Stimulated activated CD4-positive, alpha-beta T cell treated with anti-CD3 and anti-CD28 coated beads, Interleukin-4, amount 100 ng/mL, for 48 hours (primary cell): ENCODE measurements around the gene PPP2R2C.

Experiments
- DNase-seq, 2 donors: peaks; one replicate each; pipeline ENCODE4 v3.0.0-alpha.2; 2020; ENCODE audit warnings: low read depth in 2 of 2

PPP2R2C gene

DNA sequence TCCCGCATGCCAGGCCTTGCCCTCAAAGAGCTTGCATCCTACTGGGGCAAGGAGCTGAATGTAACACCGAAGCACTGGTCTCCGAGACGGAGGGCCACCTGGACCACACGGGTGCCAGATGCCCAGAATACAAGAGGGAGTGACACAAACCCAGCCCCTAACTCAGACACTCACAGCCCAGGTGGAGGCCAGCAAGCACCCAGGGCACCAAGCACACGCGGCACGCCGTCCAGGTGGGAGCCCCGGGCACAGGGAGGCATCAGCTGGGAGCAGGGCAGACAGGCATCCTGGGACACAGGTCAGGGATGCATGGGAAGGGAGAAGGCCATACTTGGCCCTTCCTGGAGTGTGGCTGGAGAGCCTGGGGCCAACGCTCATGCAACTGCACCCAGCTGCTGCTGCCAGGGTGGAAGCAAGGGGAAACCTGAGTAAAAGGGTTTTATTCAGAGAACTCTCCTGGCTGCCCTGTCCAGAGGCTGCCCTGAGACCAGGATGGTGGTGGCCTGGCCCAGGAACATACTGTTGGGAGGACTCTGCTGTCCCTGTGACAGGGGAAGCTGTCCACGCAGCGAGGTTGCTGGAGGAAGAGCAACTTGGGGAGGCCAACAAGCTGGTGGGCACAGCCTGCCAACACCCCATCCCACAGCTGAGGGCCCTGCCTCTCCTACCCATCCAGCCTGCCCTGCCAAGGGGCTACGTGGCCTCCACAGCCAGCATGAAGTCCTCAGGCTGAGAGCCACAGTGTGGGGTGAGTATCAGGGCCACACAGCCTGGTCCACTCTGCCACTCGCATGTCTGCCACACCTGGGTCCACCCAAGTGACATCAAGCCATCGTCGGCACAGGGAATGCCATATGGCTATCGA lies 22.2 kb upstream of the PPP2R2C start:
- no peak for DNase-seq

DNA sequence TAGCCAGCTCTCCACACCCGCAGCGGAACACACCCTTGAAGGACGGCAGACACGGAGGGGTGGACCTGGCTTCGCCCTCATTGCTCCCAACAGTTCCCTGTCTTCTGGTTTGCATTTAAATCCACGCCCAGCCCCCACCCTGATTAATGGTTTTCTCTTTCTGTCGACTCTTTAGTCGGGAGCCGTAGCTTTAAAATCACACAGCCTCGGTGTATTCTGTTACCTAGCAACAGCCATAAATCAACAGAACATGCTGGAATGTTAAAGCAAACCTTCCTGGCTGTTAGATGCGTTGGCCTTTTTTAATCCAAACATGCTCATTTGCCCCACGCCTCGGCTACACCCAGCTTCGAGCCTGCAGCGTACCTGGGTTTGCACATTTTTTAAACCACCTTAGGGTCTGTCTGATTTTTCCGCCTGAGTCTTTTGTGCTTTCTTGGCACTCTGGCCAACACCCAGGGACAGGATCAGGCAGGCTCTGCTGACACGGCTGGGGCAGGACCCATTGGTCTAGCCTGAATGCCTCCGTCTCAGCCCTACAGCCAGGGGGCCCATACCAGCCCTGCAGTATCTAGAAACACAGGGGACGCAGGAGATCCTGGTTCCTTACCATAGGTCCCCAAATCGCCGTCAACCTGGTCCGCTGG lies 21.4 kb upstream of the PPP2R2C start:
- DNase-seq, result no peak

DNA sequence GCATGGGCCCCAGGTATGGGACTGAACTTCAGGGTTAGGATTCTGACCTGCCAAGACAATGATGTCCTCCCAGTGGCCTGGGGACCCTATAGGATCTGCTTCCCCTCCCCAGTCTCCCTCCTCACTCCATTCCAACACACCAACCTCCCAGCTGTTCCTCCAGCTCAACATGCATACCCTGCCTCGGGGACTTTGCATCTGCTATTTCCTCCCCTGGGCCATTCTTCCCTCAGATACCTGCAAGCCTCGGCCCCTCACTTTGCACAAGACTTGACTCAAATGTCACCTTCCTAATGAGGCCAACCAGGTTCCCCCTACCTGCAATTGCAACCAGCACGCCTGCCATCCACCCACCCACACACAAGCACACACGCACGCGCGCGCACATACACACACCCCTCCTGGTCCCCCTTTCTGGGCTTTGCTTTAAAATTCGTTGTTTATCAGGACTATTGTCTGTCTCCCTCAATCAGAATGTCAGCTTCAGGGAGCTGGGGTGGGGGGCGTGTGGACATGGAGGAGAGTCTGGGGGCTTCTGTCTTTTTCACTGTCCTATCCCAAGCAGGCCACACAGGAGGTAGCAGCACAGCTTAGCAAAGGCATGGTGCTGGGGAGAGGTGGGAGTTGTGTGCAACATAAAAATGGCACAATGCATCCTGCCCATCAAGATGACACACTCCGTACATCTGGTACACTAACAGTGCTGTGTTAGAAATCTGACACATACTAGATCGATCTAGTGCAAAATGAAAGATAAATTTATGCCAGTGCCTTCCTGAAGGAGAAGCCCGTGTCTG lies 20.6 kb upstream of the PPP2R2C start:
- no peak for DNase-seq

DNA sequence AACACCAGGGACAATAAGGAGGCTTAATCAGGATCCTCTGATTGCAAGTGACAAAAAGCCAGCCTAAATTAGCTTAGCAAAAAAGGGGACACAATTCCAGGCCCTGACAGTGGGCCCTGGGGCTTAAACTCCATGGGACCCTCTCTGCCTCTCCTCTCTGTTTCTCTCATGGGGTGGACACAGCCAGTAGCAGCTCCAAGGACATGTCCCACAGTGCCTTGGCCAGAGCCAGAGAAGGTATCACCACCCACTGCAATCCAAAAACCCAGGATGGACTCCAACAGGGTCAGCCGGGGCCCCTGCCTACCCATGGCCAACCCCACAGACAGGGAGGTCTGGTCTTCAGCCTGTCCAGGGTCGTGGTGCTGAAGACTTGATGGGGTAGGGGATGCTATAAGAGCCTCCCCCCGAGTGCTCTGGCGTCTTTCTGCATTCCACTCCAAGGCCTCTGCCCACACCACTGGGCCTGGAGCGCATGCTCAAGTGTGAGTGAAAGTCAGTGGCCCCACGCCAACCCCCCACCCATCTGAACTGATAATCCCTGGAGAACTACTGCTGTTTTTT lies 19.7 kb upstream of the PPP2R2C start:
- DNase-seq, result no peak

DNA sequence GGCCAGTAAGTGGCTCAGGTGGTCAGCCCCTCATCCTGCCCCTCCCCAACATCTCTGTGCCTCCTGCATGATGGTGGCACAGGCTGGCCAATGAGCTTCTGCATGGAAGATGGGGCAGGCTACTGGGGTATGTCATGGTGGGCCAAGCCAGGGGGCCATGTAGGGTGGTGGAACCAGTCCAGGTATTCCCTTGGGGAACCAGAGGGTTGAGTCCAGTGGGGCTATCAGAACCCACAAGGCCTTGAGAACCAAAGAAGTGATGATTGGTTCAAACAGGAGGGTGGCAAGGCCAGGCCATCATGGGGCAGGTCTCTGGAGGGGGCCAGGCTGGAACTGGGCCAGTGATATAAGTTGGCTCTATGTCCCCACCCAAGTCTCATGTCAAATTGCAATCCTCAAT lies 18.8 kb upstream of the PPP2R2C start:
- no peak for DNase-seq

DNA sequence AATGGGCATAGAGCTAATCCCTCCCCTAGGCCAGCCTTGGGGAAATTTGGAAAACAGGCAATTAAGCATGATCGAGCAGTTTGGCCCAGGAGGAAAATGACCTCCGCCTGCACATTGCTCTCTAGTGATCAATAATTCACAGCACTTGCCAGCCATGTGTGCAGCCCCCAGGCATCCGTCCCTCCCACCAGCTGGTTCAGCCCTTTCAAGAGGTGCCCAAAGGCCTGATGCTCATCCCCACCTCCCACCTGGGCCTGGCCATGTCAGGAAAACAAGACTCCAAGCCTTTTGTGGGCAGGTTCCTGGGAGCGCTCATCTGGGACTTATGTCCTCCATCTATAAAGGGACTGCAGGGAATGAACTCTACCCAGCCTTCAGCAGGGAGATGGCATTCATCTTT lies 17.5 kb upstream of the PPP2R2C start:
- no peak for DNase-seq

DNA sequence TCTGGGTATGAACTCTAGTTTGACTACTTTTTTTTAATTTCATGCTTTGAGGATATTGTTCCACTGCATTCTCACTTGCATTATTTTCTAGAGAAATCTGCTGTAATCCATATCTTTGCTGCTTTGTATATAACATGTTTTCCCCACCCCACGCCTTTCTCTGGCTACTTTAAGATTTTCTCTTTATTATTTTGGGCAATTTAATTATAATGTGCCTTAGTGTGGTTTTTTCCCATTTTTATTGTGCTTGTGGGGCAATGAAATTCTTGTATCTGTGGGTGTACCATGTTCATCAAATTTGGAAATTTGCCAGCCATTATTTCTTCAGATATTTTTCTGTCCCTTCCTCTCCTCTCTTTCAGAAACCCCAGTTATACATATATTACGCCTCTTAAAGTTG lies 15.1 kb upstream of the PPP2R2C start:
- DNase-seq, result no peak

DNA sequence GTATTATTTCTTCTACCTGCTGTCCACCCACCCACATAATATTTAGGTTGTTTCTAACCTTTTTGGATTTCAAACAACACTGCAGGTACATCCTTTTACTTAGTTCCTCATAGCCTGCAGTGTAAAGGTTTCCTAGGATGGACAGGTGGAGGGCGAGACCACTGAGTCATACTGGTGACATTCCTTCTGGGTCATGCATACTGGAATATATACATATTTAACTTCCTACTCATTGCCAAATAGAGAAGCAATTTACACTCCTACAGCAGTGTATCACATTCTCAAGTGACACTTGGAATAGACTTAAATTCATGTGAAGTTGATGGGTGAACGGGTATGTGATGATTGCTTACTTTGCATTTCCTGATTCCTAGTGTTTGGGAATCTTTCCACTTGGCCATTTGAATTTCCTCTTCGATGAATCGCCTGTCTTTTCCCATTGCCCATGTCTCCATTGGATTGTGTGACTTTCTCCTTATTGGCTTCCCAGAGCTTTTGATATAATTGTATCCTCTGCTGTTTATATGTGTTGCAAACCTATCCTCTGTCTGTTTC lies 8.2 kb upstream of the PPP2R2C start:
- DNase-seq, result no peak

DNA sequence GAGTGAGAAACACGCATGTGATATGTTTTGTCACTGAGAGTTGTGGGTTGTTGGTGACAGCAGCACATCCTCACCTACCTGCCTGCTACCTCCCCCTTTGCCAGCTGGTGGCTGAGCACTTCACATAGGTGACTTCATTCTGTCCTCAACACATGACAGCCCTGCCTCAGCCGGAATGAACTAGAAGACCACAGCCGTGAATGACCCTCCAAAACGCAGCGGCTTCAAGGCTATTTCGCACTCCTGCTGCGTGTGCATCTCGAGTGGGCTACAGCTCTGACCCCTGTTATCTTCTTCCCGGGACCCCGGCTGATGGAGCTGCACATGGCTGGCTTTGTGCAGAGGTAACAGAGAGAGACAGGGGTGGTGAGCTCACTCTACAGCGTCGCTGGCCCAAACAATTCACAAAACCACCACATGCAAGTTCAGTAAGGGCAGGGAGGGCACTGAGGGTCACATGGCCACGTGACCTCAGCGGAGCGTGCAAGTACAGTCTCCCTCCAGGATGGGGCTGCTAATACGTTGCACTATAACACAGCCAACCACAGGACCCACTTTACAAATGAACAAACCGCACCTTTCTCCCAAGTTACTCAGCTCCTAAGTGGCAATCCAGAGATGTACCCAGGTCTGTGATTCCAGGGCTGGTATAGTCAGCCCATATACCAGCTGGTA lies 6.3 kb upstream of the PPP2R2C start:
- no peak for DNase-seq

DNA sequence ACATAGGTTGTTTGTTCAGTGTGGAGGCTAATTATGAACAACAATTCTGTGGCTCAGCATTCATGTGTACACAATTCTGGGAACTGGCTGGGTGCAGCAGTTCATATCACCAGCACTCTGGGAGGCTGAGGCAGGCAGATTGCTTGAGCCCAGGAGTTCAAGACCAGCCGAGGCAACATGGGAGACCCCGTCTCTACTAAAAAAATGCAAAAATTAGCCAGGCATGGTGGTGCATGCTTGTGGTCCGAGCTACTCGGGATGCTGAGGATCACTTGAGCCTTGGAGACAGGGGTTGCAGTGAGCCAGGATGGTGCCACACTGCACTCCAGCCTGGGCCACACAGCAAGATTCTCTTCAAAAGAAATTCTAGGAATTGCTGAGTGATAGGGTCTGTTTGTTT lies 4.5 kb upstream of the PPP2R2C start:
- no peak for DNase-seq

DNA sequence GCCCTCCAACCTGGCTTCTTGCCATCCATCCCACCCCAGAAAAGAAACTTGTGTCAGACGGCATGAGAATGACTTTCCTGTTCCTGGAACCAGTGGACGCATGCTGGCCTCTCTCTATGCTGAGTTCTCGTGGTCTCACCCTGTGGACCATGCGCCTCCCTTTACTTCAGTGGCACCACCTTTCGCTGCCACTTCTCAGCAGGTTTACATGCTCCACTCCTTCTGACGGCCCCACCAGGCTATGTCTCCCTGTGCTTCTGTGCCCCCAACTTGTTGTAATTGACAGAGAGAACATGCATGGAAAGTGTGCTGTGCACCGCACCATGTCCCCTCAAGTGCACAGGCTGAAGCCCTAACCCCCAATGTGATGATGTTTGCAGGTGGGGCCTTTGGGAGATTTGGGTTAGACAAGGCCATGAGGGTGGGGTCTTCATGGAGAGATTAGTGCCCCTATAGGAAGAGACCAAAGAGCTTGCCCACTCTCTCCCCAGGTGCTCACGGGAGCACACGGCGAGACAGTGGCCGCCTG lies 3.1 kb upstream of the PPP2R2C start:
- DNase-seq, result no peak

DNA sequence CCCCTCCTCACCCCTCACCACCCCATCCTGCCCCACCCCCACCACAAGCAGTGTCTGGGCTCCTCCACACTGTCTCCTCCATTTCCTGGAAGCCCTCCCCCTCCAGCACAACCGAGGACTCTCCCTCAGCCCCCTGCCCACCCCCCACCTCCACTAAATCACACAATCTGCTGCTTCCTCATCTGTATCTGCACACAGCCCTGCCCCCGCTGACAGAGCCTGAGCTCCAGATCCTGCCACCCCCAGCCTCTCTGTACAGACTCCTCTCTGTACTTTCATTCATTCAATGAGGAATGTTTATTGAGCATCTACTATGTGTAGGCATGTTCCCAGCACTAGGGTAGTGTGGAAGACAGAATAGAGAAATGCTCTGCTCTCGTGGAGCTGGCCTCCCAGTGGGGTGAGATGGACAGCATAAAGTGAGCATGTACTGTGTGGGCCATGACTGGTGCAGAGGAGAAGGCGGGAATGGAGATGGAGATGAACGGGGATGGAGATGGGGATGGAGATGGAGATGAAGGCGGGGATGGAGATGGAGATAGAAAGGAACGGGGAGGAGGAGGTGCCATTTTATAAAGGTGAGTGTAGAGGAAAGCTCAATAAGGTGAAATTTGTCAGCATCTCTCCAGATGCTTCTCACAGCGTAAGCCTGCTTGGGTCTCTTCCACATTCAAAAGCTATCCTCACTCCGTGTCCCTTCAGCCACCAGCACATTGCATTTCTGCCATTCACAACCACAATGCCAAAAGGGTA lies 2.5 kb upstream of the PPP2R2C start:
- DNase-seq, result no peak

DNA sequence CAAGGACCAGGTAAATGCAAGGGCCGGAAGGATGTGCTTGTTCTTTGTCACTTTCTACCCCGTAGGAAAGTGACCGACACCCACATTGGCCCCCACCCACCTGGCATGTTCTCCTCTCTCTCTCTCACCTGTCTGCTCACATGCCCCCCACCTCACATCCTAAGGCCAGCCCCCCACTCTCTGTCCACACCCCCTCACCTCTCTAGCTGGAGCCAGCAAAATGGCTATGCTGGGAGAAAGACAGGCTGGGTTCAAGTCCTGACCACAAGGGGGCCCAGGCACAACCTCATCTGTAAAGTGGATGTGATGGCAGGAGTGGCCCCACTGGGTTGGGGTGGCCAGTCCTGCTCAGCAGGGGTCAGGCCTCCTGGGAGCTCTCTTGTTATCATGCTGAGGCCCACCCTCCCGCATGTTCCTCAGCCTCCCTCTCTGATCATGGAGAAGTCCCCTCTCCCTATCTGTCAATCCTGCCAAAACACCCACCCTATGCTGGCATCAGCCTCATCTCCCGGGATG lies 1.7 kb upstream of the PPP2R2C start:
- no peak for DNase-seq

DNA sequence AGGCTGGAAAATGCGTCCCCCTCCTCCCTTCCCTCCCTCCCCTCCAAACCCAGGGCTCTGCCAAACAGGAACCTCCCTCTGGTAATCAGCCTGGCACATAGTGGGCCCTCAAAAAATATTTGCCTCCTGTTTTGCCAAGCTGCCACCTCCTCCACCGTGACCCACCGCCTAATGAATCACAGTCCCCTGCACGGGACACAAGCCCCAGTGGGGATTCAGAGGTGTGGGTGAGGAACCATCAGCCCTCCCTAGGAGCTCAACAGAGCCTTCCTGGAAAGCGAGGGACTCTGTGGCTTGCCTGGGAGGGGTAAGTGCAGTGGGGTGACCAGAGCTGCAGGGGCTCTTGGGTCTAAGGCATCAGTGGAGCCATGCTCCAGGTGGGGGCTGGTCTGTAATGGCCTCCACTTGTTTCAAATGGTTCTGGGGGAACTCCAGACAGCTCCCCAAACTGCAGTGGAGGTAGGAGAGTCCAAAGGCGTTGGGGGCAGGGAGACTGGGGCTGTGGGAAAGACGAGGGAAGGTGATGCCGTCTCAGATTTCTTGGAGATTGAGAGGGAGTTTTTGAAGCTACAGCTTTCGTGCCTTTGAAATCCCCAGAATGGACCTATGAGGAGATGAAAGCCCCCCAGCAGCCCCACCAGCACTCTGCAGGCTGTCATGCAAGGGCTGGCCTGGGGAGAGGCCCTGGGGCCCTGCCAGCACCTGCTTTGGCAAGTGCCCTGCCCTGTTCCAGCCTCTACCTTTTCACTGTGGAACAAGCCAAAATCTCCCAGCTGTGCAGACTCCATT lies 1.0 kb upstream of the PPP2R2C start:
- no peak for DNase-seq

DNA sequence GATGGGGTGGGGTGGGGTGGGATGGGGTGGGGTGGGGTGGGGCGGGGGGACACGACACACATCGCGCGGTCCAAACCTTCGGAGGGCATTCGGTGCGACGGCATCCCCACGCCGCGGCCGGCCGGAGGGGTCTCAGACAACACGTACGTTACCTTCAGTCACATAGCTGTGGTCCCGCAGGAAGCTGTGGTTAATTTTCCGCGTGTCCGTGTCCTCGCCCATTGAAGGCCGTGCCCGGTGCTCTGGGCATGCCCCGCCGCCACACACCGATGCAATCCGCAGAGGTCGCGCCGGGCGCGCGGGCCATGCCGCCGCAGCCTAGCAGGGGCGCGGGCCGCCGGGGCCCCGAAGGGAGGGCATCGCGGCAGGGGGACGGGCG lies 417 bp downstream of the PPP2R2C start:
- no peak for DNase-seq

DNA sequence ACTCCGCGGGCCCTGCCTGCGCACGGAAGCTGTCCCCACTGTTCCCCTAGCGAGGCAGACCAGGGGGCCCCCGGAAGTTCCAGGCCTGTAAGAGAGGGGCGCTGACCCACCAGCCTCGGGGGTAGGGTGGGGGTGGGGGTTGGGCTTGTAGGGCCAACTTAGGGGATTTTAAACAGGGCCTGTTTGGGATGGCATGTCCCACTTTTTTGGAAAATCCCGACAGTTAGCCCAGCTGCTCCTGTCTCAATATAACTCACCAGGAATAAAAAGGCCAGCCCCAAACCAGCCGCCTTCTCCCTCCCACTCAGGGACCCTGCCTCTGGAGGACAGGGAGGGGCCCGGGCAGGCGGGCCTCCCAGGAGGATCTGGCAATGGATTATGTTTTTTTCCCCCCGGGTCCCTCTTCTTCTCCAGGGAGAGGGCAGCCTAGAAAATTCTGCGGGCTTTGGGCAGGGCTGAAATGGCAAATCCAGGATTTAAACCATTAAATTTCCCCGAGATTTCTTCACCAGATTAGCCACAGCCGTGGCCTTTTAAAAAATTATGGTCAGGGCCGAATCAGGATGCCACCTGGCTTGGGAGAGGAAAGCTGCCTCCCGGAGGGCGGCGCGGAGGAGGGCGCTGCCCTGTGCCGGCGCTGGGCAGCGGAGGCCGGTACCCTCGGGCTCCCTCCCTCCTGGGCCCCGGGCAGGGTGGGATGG lies 957 bp downstream of the PPP2R2C start:
- no peak for DNase-seq

DNA sequence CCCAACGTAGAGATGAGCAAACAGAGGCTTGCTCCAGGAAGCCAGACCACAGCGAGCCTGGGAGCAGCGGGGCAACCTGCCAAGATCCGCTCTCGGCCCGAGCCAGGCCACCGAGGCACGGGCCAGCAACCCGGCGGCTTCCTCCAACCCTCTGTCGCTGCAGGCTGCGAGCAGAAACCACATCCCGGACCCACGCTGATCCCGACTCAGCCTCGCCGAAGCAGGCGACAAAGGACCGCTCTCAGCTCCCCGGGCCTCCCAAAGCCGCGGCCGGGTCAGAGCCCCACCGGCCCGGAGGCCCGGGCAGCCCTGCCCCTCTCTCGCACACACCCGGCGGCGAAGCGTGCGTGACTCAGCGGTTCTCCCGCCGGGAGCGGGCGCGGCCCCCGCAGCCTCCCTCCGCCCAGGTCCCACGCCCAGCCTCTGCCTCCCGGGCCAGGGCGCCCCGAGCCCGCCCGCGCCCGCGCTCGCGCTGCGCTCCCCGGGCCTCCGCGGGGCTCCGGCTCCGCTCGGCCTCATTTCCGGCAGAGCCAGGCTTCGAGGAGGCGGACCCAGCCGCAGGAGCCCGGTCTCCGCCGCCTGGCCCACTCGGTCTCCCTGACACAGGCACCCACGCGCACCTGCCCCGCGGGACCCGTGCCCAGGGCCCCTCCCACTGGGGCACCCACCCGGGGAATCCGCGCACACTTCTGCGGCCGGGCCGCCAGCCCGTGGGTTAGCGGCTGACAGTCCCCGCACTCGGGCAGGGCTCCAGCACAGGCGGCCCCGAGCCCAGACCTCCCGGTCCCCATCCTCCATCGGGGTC lies 1.7 kb downstream of the PPP2R2C start:
- no peak for DNase-seq

DNA sequence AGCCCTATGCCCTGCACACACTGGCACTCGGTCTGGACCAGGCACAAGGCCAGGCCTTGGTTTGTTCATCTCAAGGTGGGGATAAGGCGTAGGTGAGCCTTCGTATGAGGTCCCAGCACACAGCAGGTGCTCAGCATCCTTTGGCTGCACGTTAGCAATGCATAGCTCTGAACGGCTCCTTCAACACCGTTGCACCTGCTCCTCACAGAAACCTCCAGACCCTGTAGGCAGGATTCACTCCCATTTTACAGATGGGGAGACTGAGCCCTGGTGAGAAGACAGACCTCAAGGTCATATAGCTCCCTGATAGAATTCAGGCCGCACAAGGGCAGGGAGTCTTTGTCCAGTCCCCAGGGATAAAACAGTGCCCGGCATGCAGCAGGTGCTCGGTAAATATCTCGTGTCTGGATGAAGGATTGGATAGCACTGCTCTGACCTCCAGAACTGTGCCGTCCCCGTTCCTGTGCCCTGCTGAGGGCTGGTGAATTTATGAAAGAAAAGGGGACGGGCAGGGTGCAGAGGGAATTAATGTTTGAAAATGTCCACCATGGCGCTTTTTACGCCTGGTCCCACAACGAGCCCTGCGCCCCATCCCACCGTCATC lies 2.4 kb downstream of the PPP2R2C start:
- DNase-seq, result no peak
